ENCODE results near the gene DOC2A.
"Not testable (repeated sequence)": the region's sequence is repeated elsewhere in the genome, so short reads cannot be mapped to it uniquely, and the experiment has no call there.

Gene DOC2A

DNA sequence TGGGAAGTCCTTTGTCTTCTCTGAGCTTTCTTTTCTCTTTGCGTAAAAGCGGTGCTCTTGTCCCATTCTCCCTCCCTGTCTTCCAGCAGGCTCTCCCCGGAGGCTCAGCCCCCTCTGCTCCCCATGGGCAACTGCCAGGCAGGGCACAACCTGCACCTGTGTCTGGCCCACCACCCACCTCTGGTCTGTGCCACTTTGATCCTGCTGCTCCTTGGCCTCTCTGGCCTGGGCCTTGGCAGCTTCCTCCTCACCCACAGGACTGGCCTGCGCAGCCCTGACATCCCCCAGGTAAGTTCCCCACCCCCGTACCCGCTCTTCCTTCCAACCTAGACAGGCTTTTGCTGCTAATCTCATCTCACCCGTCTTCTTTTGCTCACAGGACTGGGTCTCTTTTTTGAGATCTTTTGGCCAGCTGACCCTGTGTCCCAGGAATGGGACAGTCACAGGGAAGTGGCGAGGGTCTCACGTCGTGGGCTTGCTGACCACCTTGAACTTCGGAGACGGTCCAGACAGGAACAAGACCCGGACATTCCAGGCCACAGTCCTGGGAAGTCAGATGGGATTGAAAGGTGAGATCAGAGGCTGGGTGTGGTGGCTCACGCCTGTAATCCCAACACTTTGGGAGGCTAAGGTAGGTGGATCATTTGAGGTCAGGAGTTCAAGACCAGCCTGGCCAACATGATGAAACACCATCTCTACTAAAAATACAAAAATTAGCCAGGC lies 47.6 kb downstream of the DOC2A start:
- DNase-seq = no peak

DNA sequence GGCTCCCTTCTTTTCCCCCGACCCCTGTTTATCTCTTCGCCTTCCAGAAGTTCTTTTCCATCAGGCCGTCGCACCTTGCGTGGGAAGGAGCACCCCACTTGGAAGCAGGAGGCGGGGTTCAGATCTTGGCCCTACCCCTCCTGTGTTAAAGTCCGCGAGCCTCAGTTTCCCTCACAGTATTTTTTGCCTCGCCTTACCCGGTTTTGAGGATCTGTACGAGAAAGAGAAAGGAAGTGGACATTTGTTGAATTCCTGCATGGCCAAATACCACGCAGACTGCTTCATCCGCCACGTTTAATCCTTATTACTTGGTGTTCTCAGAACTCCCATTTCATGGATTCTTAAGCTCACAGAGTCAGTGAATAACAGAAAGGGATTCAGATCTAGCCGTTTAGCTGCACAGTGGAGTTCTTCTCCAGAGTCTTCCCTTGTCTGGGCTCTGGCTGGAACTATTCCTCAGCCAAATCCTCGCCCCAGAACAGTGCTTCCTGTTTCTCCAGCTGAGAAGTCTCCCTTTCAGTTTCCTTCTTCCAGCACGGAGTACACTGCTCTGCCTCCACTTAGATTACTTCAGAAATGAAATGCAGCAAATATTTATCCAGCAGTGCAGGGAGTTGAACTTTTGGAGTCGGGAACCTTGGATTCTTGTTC lies 48.4 kb downstream of the DOC2A start:
- no peak for DNase-seq

DNA sequence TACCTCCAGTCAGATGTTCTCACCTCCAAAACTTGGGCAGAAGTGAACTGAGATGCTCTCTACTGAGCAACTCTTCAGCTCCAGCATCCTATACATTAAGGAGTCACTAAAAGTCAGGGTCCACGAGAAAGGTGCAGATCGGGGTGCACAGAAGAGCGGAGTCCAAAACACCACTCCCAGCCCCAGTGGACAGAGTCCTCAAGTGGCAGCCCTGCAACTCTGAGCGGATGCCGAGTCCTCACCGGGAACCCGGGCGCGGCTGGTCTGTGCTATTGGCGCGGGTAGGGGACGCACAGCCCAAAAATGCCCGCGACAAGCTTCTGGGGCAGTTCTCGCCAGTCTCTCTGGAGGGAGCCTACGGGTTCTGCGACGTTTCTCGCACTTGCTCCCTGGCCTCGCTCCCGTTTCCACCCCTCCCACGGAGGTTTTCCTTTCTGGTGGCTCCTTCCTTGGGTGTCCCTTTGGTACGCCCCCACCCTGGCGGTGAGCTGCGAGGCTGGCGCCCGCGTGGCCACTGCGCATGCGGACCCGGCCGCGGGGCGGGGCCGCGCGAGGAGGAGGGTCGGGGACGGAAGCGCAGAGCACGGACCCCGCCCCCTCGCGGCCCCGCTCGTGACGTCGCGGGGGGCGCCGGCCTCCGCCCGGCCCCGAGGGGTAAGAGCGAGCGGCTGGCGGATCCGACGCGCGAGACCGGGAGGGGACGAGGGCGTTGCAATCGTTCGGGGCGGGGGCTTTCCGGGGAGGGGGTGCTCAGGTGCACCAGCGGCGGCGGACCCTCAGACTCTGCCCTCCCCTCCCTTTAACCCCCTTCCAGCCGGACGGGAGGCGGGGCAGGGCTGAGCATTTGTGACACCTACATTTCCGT lies 49.1 kb downstream of the DOC2A start, which contains the start of gene TMEM219:
TMEM219 (plus strand) TSS at position 601 of the 865 bp plus-strand sequence. CDS start 1,065 bp downstream, outside the sequence.
- peak; percentile 90 for DNase-seq

DNA sequence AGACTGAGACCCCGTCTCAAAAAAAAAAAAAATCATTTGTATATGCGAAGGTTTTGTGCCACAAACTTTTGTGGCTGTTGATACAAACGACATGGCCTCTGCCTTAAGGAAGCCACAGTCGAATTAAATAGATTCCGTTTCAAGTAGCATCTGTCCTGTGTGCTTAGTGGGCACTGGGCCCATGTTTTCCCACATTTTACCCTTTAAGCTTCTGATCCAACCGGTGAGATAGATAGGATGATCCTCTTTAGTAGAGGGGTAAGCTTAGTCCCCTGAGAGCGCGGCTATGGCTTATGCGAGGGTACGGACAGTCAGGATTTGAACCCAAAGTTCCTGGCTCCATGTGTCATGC lies 49.7 kb downstream of the DOC2A start:
- no peak for DNase-seq

DNA sequence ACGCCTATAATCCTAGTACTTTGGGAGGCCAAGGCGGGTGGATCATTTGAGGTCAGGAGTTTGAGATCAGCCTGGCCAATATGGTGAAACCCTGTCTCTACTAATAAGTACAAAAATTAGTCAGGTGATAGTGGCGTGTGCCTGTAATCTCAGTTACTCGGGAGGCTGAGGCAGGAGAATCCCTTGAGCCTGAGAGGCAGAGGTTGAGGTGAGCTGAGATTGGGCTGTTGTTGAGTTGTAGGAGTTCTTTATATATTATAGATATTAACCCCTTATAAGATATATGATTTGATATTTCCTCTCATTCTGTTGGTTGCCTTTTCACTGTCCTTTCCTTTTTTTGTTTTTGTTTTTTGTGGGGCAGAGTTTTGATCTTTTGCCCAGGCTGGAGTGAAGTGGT lies 51.0 kb downstream of the DOC2A start:
- not testable (repeated sequence) for DNase-seq

- DNase-seq = no peak
Observed at GRCh38 chr16:29959293-29959692, 51.5 kb downstream of the DOC2A start.

- DNase-seq = no peak
Observed at GRCh38 chr16:29958756-29959155, 52.1 kb downstream of the DOC2A start.

Measured in NCI-H146 (cell line).